ENCODE data around the gene REXO2.
A peak's percentile ranks its signal among the peaks of the same experiment; 100 is the strongest.

Gene REXO2

DNA sequence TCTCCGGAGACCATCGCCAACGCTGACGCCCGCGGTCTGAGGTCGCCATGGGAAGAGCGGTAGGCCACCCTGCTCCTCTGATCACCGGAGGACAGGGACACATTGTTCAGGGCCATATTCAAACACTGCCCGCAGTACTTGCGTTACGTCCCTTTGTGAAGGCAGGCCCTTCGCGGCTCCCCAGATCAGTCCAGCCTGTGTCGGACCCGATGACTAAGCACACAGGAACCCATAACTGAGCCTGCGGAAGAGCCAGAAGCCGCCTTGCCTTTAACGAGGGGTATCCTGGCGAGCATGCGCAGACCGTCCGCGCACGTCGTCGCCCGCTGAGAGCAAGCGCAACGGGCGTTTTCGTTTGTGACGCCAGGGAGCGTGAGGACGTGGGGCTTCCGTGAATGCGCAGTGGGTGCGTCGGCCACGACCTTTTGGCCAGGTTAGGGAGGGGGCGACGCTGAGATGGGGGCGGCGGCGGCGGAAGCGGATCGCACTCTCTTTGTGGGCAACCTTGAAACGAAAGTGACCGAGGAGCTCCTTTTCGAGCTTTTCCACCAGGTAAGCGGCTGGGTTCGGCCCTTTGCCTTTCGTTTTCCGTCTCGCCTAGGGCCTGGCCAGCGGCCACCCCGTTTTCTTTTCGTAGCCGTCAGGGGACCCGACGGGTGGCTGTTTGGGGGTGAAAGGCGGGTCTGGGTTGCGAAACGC lies 38.9 kb upstream of the REXO2 start, which contains the start of the genes C11orf71 and RBM7:
Gene C11orf71, minus strand, starts transcription at position 296 of the 699 bp plus-strand sequence. Its CDS starts 180 bp downstream, at position 116.
Gene RBM7, plus strand, starts transcription at position 451 of the 699 bp plus-strand sequence. Its CDS starts 6 bp downstream, at position 457.
- peaks cover 7 to 43% (median 32%) of the 10 kb centered on the region in 11 experiments; a peak in 16 of 22 replicates for H4K20me1 ChIP-seq
- H3K36me3 ChIP-seq: peaks cover 26 to 33% (median 31%) of the 10 kb centered on the region in 11 experiments
- peak within 1 kb of the TSS; percentile 92 to 98 (median 96) for H3K9ac ChIP-seq
- peaks cover 9 to 56% (median 28%) of the 10 kb centered on the region in 10 experiments for H3K4me1 ChIP-seq
- no peaks in the 10 kb centered on the region for H3K9me3 ChIP-seq (replicated peaks in 1 of 11)
- TF ChIP-seq Cebpa-rat (IDR thresholded peaks at IDR 0.05): peak in 5 of 11 experiments; percentile 64 to 91 (median 82); a peak in 9 of 22 replicates
- no peaks in the 10 kb centered on the region for H3K27me3 ChIP-seq
- H3K27ac ChIP-seq: peak within 1 kb of the TSS; percentile 94 to 99 (median 98)
- peak within 1 kb of the TSS; percentile 78 to 98 (median 84) for H3K4me3 ChIP-seq
- H3K4me2 ChIP-seq: peak within 1 kb of the TSS; percentile 82 to 97 (median 92)

DNA sequence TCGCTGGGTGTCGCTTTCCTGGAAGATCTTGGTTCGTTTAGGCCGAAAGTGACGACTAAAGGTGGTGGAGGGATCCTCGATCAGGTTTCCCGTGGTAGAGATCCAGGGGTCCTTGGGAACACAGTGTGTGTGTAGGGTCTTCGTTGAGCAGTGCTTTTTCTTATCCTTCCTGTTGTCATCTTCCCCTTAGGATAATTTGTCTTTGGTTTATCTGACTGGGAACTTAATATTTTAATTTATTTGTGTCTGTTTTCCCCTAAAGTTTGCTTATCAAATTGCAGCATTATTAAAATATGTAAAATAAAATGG lies 38.4 kb upstream of the REXO2 start:
- Histone ChIP-seq H3K27me3 (no peaks in the 10 kb centered on the region), H3K4me2 (peak overlapping the region; percentile 75 to 94 (median 83); a peak in 21 of 22 replicates), H3K9me3 (replicated peaks in 1 of 11) (no peaks in the 10 kb centered on the region; a peak in 1 of 22 replicates), H3K9ac (peak overlapping the region; percentile 92 to 98 (median 96)), H3K4me3 (peak overlapping the region; percentile 78 to 98 (median 84)), H3K27ac (peak overlapping the region; percentile 94 to 99 (median 98)), H3K4me1 (peaks cover 9 to 56% (median 28%) of the 10 kb centered on the region in 10 experiments), H4K20me1 (peaks cover 7 to 48% (median 37%) of the 10 kb centered on the region in 11 experiments; a peak in 16 of 22 replicates), H3K36me3 (peaks cover 31 to 38% (median 36%) of the 10 kb centered on the region in 11 experiments)
- peak in 4 of 11 experiments; percentile 60 to 85 (median 72); a peak in 9 of 22 replicates for TF ChIP-seq Cebpa-rat (IDR thresholded peaks at IDR 0.05)

DNA sequence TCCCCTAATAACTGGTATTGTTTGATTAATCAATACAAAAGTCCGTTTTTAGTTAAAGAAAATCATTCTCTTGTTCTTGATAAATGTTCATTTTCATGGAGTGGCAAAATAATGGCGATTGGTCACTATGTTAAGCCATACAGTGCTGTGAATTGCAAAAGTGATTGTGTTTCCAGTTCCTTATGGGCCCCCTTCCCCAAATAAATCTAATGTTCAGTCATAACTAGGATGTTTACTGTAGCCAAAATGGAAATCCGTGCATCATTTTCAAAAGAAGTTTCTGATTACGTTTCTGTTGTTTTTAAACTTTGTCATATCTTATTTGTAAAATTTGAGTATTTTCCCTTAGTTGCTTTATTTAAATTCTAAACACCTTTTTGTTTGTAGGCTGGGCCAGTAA lies 38.0 kb upstream of the REXO2 start:
- H3K9me3 ChIP-seq (replicated peaks in 1 of 11): no peaks in the 10 kb centered on the region; a peak in 2 of 22 replicates
- H3K36me3 ChIP-seq: peaks cover 36 to 42% (median 40%) of the 10 kb centered on the region in 11 experiments
- peak overlapping the region; percentile 78 to 98 (median 84) for H3K4me3 ChIP-seq
- H3K27me3 ChIP-seq: no peaks in the 10 kb centered on the region
- peaks cover 9 to 56% (median 28%) of the 10 kb centered on the region in 10 experiments for H3K4me1 ChIP-seq
- H3K27ac ChIP-seq: peak overlapping the region; percentile 94 to 99 (median 98); a peak in 21 of 22 replicates
- H4K20me1 ChIP-seq: peaks cover 7 to 52% (median 38%) of the 10 kb centered on the region in 11 experiments; a peak in 16 of 22 replicates
- H3K9ac ChIP-seq: peak overlapping the region; percentile 92 to 98 (median 96)
- TF ChIP-seq Cebpa-rat (IDR thresholded peaks at IDR 0.05): no peak
- peak overlapping the region; percentile 75 to 94 (median 83) for H3K4me2 ChIP-seq

DNA sequence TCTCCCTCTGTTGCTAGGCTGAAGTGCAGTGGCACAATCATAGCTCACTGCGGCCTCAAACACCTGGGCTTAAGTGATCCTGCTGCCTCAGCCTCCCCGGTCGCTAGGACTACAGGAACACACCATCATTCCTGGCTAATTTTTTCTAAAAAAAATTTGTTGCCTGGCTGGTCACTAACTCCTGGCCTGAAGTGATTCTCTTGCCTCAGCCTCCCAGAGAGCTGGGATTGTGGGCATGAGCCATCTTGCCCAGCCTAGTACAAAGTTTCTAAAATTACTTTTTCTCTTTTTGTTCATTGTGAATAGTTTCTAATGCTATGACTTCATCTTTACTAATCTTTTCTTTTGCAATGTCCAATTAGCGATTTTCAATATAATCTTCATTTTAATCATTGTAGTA lies 26.3 kb upstream of the REXO2 start:
- H4K20me1 ChIP-seq: peaks cover 0 to 6% (median 0%) of the 10 kb centered on the region in 11 experiments; a peak in 3 of 22 replicates
- H3K4me3 ChIP-seq: no peak overlapping the region
- H3K36me3 ChIP-seq: peaks cover 51 to 88% (median 71%) of the 10 kb centered on the region in 11 experiments
- no peak for TF ChIP-seq Cebpa-rat (IDR thresholded peaks at IDR 0.05)
- 0 out of 22 replicates have a peak, but pooled peaks cover 0 to 4% (median 0%) of the 10 kb centered on the region in 11 experiments for H3K9me3 ChIP-seq (replicated peaks in 1 of 11)
- peaks cover 0 to 17% (median 6%) of the 10 kb centered on the region in 10 experiments; a peak in 8 of 20 replicates for H3K4me1 ChIP-seq
- H3K27ac ChIP-seq: peak overlapping the region in 1 of 11 experiments; percentile 16; a peak in 1 of 22 replicates
- no peaks in the 10 kb centered on the region for H3K27me3 ChIP-seq
- H3K4me2 ChIP-seq: peak overlapping the region in 2 of 11 experiments; percentile 14 to 24; a peak in 2 of 22 replicates
- H3K9ac ChIP-seq: no peak overlapping the region

DNA sequence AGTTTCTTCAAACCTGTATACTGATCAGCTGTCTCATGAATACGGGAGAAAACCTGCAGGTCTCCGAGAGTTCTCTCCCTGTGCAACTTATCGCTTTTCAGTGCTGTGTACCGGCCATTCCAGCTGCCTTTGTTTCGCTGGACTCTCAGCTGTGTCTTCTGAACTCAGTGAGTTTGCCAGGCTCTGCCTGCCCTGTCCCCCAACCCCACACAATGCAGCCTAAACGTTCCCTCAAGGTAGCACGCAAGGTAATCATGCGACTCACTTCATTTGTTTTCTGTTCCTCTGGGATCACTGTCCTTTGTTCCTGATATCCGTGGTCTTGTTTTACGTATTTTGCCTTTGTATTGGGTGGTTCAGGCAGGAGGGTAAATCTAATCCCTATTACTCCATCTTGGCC lies 25.3 kb upstream of the REXO2 start:
- 0 out of 22 replicates have a peak, but pooled peaks cover 0 to 4% (median 0%) of the 10 kb centered on the region in 11 experiments for H3K9me3 ChIP-seq (replicated peaks in 1 of 11)
- peaks cover 0 to 6% (median 0%) of the 10 kb centered on the region in 11 experiments; a peak in 3 of 22 replicates for H4K20me1 ChIP-seq
- no peak overlapping the region for H3K27ac ChIP-seq
- peaks cover 41 to 85% (median 64%) of the 10 kb centered on the region in 11 experiments for H3K36me3 ChIP-seq
- H3K27me3 ChIP-seq: no peaks in the 10 kb centered on the region
- TF ChIP-seq Cebpa-rat (IDR thresholded peaks at IDR 0.05): no peak
- no peak overlapping the region for H3K4me3 ChIP-seq
- H3K4me1 ChIP-seq: peaks cover 0 to 17% (median 6%) of the 10 kb centered on the region in 10 experiments; a peak in 8 of 20 replicates
- H3K4me2 ChIP-seq: no peak overlapping the region
- no peak overlapping the region for H3K9ac ChIP-seq

DNA sequence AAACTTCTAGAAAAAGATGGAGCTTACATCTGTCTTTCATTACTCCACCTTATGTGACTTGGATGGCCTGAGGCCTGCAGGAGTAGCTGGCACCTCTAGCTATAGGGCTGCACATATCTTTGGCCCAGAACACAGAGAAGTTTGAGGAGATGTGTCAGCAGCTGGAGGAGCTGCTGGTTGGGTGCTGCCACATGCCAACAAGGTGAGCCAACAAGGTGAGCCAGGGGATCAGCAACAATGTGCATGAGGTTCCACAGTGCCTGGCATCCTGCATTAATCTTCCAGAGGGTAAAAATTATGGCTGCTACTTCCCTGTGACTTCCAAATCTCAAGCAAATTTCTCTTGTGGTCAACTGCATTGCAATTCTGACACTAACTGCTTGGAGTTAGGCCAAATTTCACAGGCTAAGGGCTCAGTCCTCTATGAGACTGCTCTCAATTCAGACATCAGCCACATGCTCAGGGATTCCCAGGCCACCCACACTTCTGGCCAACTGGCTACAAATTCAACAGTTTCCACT lies 22.8 kb upstream of the REXO2 start:
- 0 out of 22 replicates have a peak, but pooled peaks cover 0 to 4% (median 0%) of the 10 kb centered on the region in 11 experiments for H3K9me3 ChIP-seq (replicated peaks in 1 of 11)
- no peak for TF ChIP-seq Cebpa-rat (IDR thresholded peaks at IDR 0.05)
- no peaks in the 10 kb centered on the region for H3K27me3 ChIP-seq
- H3K4me2 ChIP-seq: no peak overlapping the region
- peaks cover 19 to 72% (median 41%) of the 10 kb centered on the region in 11 experiments for H3K36me3 ChIP-seq
- no peak overlapping the region for H3K9ac ChIP-seq
- H3K4me3 ChIP-seq: no peak overlapping the region
- H3K4me1 ChIP-seq: peaks cover 0 to 14% (median 2%) of the 10 kb centered on the region in 10 experiments; a peak in 7 of 20 replicates
- H3K27ac ChIP-seq: no peak overlapping the region
- no peaks in the 10 kb centered on the region for H4K20me1 ChIP-seq

DNA sequence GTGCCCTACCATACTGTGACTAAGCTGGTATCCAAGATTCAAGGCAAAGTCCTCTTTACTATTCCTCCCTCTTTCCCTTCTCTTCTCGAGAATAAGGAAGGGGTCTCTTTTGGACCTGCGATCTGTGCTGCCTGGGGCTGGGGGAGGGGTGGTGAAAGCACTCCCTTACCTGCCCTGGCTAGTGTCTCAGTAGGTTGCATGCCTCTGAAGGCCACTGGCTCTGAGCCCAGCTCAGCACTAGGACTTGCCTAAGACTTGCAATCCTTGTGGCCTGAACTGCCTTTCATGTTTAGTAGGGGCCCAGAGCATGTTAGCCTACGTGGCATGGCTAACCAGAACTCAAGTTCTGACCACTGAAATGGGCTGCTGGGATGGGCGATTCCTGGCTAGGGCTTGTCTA lies 13.0 kb upstream of the REXO2 start:
- Histone ChIP-seq H3K36me3 (peaks cover 0 to 30% (median 16%) of the 10 kb centered on the region in 11 experiments; a peak in 18 of 22 replicates), H3K4me3 (no peak overlapping the region), H3K4me1 (no peaks in the 10 kb centered on the region), H4K20me1 (no peaks in the 10 kb centered on the region), H3K4me2 (no peak overlapping the region), H3K27me3 (no peaks in the 10 kb centered on the region), H3K9ac (no peak overlapping the region), H3K9me3 (replicated peaks in 1 of 11) (peaks cover 0 to 31% (median 15%) of the 10 kb centered on the region in 11 experiments; a peak in 15 of 22 replicates), H3K27ac (no peak overlapping the region)
- no peak for TF ChIP-seq Cebpa-rat (IDR thresholded peaks at IDR 0.05)

DNA sequence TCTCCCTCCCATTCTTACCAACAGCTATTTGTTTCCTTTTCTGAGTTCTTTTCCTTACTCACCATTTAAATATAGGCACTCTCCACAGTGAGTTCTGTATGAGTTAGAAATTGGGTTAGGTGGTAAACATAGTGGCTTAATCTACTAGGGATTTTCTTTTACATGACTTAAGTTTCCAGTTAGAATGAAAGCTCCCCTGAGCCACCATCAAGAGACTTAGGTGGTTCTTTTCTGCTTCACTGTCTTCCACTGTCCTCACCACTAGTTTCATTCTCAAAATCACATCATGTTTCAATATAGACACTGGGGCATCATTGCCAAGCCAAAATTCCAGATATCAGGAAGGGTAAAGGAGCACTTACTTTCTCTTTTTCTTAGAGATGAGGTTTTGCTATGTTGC lies 9.0 kb upstream of the REXO2 start:
- peaks cover 0 to 6% (median 4%) of the 10 kb centered on the region in 11 experiments; a peak in 7 of 22 replicates for H3K9me3 ChIP-seq (replicated peaks in 1 of 11)
- no peak overlapping the region for H3K4me3 ChIP-seq
- TF ChIP-seq Cebpa-rat (IDR thresholded peaks at IDR 0.05): no peak
- peaks cover 0 to 16% (median 11%) of the 10 kb centered on the region in 11 experiments; a peak in 18 of 22 replicates for H3K36me3 ChIP-seq
- H3K4me2 ChIP-seq: no peak overlapping the region
- H3K27me3 ChIP-seq: no peaks in the 10 kb centered on the region
- H3K9ac ChIP-seq: no peak overlapping the region
- H3K27ac ChIP-seq: no peak overlapping the region
- peaks cover 0 to 9% (median 0%) of the 10 kb centered on the region in 10 experiments; a peak in 2 of 20 replicates for H3K4me1 ChIP-seq
- no peaks in the 10 kb centered on the region for H4K20me1 ChIP-seq

Data from BLaER1 treated with 17β-estradiol and CSF1 and Interleukin-3, amounts not matched to agents 10 nM and 100 nM (cell line).